ENCODE data around the gene ARHGEF6.

- TF ChIP-seq, protein P1, sequence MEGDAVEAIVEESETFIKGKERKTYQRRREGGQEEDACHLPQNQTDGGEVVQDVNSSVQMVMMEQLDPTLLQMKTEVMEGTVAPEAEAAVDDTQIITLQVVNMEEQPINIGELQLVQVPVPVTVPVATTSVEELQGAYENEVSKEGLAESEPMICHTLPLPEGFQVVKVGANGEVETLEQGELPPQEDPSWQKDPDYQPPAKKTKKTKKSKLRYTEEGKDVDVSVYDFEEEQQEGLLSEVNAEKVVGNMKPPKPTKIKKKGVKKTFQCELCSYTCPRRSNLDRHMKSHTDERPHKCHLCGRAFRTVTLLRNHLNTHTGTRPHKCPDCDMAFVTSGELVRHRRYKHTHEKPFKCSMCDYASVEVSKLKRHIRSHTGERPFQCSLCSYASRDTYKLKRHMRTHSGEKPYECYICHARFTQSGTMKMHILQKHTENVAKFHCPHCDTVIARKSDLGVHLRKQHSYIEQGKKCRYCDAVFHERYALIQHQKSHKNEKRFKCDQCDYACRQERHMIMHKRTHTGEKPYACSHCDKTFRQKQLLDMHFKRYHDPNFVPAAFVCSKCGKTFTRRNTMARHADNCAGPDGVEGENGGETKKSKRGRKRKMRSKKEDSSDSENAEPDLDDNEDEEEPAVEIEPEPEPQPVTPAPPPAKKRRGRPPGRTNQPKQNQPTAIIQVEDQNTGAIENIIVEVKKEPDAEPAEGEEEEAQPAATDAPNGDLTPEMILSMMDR (conservative IDR thresholded peaks at IDR 0.05 in 1 of 2, IDR thresholded peaks at IDR 0.05 in 1 of 2; ENCODE audit: extremely low read depth in 1 of 2, insufficient read depth in 1 of 2, low read depth in 1 of 2, low read length in 2 of 2), result no peak
- no peak for TF ChIP-seq EZH2 (IDR thresholded peaks at IDR 0.05; ENCODE audit: borderline replicate concordance, low read length)
Measured at GRCh38 chrX:136625246-136625645, 155.5 kb downstream of the ARHGEF6 start.

All from mammary epithelial cell (primary cell).